Heart right ventricle (tissue), 16 donors: ENCODE data around the gene THOC2. TPM values are rescaled to one million over a fixed set of nuclear protein-coding genes. Genes with fewer than 3 reads are reported as not detected.

ENCODE experiments used
- ATAC-seq, 8 donors: fragments of 200-7000 bp; cut with Tn5 transposase; one replicate each; pipeline ENCODE4 v1.9.1; 2020; ENCODE audit warnings: mild to moderate bottlenecking in 8 of 8, moderate library complexity in 8 of 8, moderate number of reproducible peaks in 1 of 8
- DNase-seq, 2 donors: peaks; one replicate each; pipeline ENCODE4 v3.0.0-alpha.2; 2020
- H3K27ac ChIP-seq, 10 donors: fragments of 200-600 bp; sonication (generic) in 2 of 10; one replicate each; pipeline versions ENCODE4 v1.5.0 to v1.8.0; 2020 to 2022; ENCODE audit warnings: mild to moderate bottlenecking in 3 of 10
- H3K27me3 ChIP-seq, 7 donors: fragments of 200-600 bp; one replicate each; pipeline ENCODE4 v1.8.0; 2021 to 2022; ENCODE audit warnings: mild to moderate bottlenecking in 2 of 7
- H3K36me3 ChIP-seq, 9 donors: fragments of 200-600 bp; sonication (generic) in 1 of 9; one replicate each; pipeline versions ENCODE4 v1.5.0 to v1.8.0; 2020 to 2022; ENCODE audit warnings: mild to moderate bottlenecking in 2 of 9
- H3K4me1 ChIP-seq, 9 donors: fragments of 200-600 bp; sonication (generic) in 1 of 9; one replicate each; pipeline versions ENCODE4 v1.5.0 to v1.8.0; 2020 to 2022; ENCODE audit warnings: mild to moderate bottlenecking in 4 of 9
- H3K4me3 ChIP-seq, 10 donors: fragments of 200-600 bp; sonication (generic) in 2 of 10; one replicate each; pipeline versions ENCODE4 v1.5.0 to v1.8.0; 2020 to 2022; ENCODE audit warnings: mild to moderate bottlenecking in 7 of 10, moderate library complexity in 2 of 10
- H3K9me3 ChIP-seq, 11 donors: fragments of 200-600 bp in 10 of 11; sonication (generic) in 2 of 11; one replicate each; pipeline versions ENCODE4 v1.5.0 to v1.8.0; 2013 to 2022; ENCODE audit warnings: mild to moderate bottlenecking in 2 of 11, control low read depth in 1 of 11, moderate library complexity in 1 of 11
- WGBS, 2 donors: extraction: QIAGEN DNeasy Blood & Tissue Kit; methylation state at CpG; one replicate each; pipeline ENCODE4 v1.1.7; 2013; ENCODE audit warnings: inconsistent platforms in 1 of 2; 5-methylcytosine and 5-hydroxymethylcytosine counted together
- intact Hi-C, 10 donors: fragments of 100-400 bp; cut with DNase I; formaldehyde crosslinking; loops; one replicate each; pipeline versions ENCODE4 v1.11.1 to v1.14.2; 2022
- polyA plus RNA-seq, 2 donors: library from polyadenylated mRNA; stranded (reverse); fragments of 200-250 nt; gene quantifications; one replicate each; pipeline ENCODE4 v1.2.3, GENCODE V29; 2013
- total RNA-seq, 10 donors: library from RNA; stranded (reverse); fragmentation: NEBNext Ultra II Directional in 3 of 10; extraction: Animal tissue kit (Norgen Biotek cat#: 25700) in 3 of 10; gene quantifications; one replicate each; pipeline versions ENCODE4 v1.2.1 to v1.2.4, GENCODE V29; 2021 to 2023
- TF ChIP-seq, protein P1 (sequence below), 9 donors: fragments of 200-600 bp; sonication (generic) in 2 of 9; IDR thresholded peaks; one replicate each; pipeline versions ENCODE4 v1.5.0 to v1.8.0; 2021 to 2022; ENCODE audit warnings: antibody characterized with exemption in 9 of 9, mild to moderate bottlenecking in 5 of 9, moderate library complexity in 1 of 9
- donor health status: Arrhythmogenic right ventricular cardiomyopathy.
- donor health status: ischemic (EF 13 %, LVEDD 7.1; RV severe dilation, severe dysfunction).
- donor health status: healthy with polysubstance abuse.
- donor health status: DM: no; HTN: yes; CAD: no.
- donor health status: DM: no; HTN: no; CAD: no.
- donor health status: ischemic (EF 25% LVEDD 6.9; RV normal size, moderate dysfunction).
- donor health status: ischemic (EF 25% LVEDD 5.7; RV mildly dilated, moderate dysfunction).
- donor health status: healthy.
- donor health status: DM: yes; HTN: yes; CAD: no.
- donor health status: Ischemic cardiomyopathy.
- donor health status: ischemic (EF 35%, LVEDD 5.7; RV mildly dilated, moderate dysfunction).
- donor health status: nonischemic (EF 11% LVEDD 7.7; RV severe dilation, severe dysfunction).
- donor health status: DM: yes; HTN: yes; CAD: no.
- donor health status: PGD.
- donor health status: ischemic (EF 29% LVEDD 5.4; RV normal size, mild dysfunction).
- donor health status: nonischemic (EF 23%, LVEDD 6.1; RV moderate dilation, normal function).

The THOC2 gene
- total and polyA plus RNA-seq, 12 donors: 16.8 to 70.2 (median 23.5) TPM

DNA sequence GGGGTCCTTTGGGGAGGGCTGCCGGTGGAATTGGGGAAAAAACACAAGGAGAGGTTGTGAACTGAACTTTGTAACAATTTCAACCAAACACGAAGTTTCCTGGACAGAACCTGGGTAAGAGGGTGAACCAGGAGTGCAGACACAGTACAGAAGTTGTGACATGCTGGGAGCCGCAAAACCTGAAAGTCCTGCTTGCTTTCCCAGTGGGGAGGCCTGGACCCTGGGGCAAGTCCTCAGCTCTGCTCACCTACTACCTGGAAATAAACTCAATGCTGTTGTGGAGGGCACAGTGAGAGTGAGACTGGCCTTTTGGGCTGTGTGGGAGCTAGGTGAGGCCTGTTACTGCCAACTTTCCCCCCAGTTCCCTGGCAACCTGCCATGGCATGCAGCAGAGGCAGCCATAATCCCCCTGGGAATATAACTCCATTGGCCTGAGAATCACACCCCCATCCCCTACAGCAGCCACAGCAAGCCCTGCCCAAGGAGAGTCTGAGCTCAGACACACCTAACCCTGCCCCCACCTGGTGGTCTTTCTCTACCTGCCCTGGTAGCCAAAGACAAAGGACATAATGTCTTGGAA, 162.8 kb downstream of the THOC2 start:
- no peak for ATAC-seq
- TF ChIP-seq, protein P1, sequence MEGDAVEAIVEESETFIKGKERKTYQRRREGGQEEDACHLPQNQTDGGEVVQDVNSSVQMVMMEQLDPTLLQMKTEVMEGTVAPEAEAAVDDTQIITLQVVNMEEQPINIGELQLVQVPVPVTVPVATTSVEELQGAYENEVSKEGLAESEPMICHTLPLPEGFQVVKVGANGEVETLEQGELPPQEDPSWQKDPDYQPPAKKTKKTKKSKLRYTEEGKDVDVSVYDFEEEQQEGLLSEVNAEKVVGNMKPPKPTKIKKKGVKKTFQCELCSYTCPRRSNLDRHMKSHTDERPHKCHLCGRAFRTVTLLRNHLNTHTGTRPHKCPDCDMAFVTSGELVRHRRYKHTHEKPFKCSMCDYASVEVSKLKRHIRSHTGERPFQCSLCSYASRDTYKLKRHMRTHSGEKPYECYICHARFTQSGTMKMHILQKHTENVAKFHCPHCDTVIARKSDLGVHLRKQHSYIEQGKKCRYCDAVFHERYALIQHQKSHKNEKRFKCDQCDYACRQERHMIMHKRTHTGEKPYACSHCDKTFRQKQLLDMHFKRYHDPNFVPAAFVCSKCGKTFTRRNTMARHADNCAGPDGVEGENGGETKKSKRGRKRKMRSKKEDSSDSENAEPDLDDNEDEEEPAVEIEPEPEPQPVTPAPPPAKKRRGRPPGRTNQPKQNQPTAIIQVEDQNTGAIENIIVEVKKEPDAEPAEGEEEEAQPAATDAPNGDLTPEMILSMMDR (IDR thresholded peaks at IDR 0.05): no peak
- WGBS, 2 donors: 86 to 97% methylated on average over 3 of the region's 3 CpGs
- Histone ChIP-seq H3K36me3 (no peaks in the 10 kb centered on the region), H3K27me3 (no peaks in the 10 kb centered on the region), H3K27ac (no peak overlapping the region), H3K4me1 (no peaks in the 10 kb centered on the region), H3K4me3 (no peak overlapping the region), H3K9me3 (peaks cover 0 to 9% (median 0%) of the 10 kb centered on the region in 11 donors)
- no peak for DNase-seq
- intact Hi-C loops: no loop called here

DNA sequence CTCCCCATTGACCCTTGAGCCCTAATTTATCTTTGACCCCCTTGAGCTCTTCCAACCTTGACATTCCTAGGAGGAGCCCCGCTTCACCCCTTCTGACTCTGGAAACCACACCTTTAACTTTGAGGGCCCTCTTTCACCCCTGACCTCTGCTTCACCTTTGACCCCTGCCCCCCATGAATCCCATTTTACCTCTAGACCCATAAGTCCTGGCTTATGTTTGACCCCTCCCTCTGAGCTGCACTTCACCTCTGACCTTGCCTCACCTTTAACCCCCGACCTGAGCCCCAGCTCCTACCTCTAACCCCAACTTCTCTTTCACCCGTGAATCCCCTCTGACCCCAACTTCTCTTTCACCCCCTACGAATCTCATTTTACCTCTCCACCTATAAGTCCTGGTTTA, 169.7 kb downstream of the THOC2 start:
- no peak overlapping the region for H3K4me3 ChIP-seq
- no peaks in the 10 kb centered on the region for H3K36me3 ChIP-seq
- 94% methylated on average over 4 of the region's 4 CpGs for WGBS, 2 donors
- H3K27me3 ChIP-seq: no peaks in the 10 kb centered on the region
- no peak for DNase-seq
- TF ChIP-seq, protein P1 (IDR thresholded peaks at IDR 0.05): no peak
- no peaks in the 10 kb centered on the region for H3K4me1 ChIP-seq
- H3K9me3 ChIP-seq: peaks cover 0 to 3% (median 0%) of the 10 kb centered on the region in 11 donors
- intact Hi-C loops: no loop called here
- ATAC-seq: no peak
- H3K27ac ChIP-seq: no peak overlapping the region

DNA sequence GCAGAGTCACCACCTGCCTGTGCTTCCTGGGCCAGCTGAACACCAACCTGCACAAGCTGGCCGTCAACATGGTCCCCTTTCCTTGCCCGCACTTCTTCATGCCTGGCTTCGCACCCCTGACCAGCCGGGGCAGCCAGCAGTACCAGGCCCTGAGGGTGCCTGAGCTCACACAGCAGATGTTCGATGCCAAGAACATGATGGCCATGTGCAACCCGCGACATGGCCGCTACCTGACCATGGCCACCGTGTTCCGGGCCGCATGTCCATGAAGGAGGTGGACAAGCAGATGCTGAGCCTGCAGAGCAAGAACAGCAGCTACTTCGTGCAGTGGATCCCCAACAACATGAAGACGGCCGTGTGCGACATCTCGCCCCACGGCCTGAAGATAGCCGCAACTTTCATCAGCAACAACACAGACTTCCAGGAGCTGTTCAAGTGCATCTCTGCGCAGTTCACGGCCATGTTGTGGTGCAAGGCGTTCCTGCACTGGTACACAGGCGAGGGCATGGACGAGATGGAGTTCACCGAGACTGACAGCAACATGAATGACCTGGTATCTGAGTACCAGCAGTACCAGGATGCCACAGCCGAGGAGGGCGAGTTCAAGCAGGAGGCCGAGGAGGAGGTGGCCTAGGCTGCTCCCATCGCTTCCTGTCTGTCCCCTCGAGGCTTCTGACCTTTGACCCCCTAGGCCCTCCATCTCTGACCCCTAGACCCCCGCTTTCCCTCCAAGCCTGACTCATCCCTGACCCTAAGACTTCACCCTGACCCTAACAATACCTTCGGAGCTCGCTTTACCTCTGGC, 170.3 kb downstream of the THOC2 start:
- H3K4me1 ChIP-seq: no peaks in the 10 kb centered on the region
- H3K36me3 ChIP-seq: no peaks in the 10 kb centered on the region
- ATAC-seq: no peak
- no peak overlapping the region for H3K4me3 ChIP-seq
- WGBS, 2 donors: 96 to 98% methylated on average over 30 to 32 of the region's 32 CpGs
- H3K9me3 ChIP-seq: no peaks in the 10 kb centered on the region
- H3K27ac ChIP-seq: no peak overlapping the region
- no peak for DNase-seq
- TF ChIP-seq, protein P1 (IDR thresholded peaks at IDR 0.05): no peak
- intact Hi-C loops: no loop called here
- no peaks in the 10 kb centered on the region for H3K27me3 ChIP-seq

DNA sequence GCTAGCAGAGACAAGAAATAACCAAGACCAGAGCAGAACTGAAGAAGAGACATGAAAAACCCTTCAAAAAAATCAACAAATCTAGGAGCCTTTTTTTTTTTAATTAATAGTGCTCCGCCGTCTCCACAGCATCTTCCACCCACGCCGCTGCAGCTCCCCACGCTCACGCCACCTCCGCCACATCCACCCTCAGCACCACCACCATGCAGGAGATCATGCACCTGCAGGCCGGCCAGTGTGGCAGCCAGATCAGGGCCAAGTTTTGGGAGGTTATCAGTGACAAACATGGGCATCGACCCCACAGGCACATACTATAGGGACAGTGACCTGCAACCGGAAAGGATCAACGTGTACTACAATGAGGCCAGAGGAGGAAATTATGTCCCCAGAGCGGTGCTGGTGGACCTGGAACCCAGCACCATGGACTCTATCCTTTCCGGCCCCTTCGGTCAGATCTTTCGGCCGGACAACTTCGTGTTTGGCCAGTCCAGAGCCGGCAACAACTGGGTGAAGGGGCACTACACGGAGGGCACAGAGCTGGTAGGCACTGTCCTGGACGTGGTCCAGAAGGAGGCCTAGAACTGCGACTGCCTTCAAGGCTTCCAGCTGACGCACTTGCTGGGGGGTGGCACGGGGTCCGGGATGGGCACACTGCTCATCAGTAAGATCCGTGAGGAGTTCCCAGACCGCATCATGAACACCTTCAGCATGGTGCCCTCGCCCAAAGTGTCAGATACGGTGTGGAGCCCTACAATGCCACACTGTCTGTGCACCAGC, 171.2 kb downstream of the THOC2 start:
- H3K27me3 ChIP-seq: no peaks in the 10 kb centered on the region
- 95 to 97% methylated on average over 28 of the region's 28 CpGs for WGBS, 2 donors
- no peak for ATAC-seq

More for the DNA sequence above, 171.2 kb downstream of the THOC2 start:
- TF ChIP-seq, protein P1 (IDR thresholded peaks at IDR 0.05): no peak
- intact Hi-C loops: no loop called here
- no peak overlapping the region for H3K27ac ChIP-seq
- no peak for DNase-seq
- H3K4me1 ChIP-seq: no peaks in the 10 kb centered on the region
- H3K36me3 ChIP-seq: no peaks in the 10 kb centered on the region
- no peaks in the 10 kb centered on the region for H3K9me3 ChIP-seq
- no peak overlapping the region for H3K4me3 ChIP-seq
